Activated CD8-positive, alpha-beta memory T cell treated with anti-CD3 and anti-CD28 coated beads for 24 hours (primary cell): Measurements from ENCODE around the gene SULT2B1.
A peak's percentile ranks its signal among the peaks of the same experiment; 100 is the strongest.
"Not testable (repeated sequence)": the region's sequence is repeated elsewhere in the genome, so short reads cannot be mapped to it uniquely, and the experiment has no call there.

Experiments
- DNase-seq: peaks from one replicate; pipeline ENCODE4 v3.0.0-alpha.2; 2020

SULT2B1 gene

GRCh38 chr19:48624067-48624594, 72.2 kb downstream of the SULT2B1 start:
- DNase-seq: peak; percentile 98

- no peak for DNase-seq
Measured at GRCh38 chr19:48624791-48625723, 73.1 kb downstream of the SULT2B1 start.

DNA sequence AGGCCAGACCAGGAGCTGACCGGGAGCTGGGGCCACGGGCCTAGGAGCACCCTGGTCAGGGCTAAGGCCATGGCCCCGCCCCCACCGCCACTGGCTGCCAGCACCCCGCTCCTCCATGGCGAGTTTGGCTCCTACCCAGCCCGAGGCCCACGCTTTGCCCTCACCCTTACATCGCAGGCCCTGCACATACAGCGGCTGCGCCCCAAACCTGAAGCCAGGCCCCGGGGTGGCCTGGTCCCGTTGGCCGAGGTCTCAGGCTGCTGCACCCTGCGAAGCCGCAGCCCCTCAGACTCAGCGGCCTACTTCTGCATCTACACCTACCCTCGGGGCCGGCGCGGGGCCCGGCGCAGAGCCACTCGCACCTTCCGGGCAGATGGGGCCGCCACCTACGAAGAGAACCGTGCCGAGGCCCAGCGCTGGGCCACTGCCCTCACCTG, 73.9 kb downstream of the SULT2B1 start:
- DNase-seq: peak; percentile 50

DNA sequence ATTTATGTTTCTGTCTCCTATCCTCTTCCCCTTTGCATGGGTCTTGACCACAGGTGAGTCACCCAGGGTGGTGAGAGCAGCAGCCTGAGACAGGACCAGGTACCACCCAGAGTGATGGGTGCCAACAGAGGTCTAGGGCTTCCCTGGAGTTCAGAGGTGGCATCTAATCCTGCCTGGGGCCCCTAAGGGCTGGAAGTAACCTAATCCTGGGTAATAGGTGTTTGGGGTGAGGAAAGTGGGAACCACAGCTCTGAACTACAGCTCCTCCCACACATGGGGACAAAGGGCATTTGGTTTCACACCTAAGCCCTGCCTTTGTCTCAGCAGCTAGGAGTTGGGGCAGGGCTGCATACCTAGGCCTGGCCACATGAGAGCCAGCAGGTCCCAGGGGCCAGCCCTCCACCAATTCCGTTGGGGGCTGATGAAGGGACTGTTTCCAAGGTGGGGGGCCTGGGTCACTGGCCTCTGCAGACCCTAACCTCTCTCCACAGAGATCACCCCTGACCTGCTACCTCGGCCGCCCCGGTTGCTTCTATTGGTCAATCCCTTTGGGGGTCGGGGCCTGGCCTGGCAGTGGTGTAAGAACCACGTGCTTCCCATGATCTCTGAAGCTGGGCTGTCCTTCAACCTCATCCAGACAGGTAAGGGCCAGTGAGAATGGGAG, 75.4 kb downstream of the SULT2B1 start:
- DNase-seq: peak; percentile 68

- no peak for DNase-seq
Measured at GRCh38 chr19:48627865-48628314, 75.9 kb downstream of the SULT2B1 start.

DNA sequence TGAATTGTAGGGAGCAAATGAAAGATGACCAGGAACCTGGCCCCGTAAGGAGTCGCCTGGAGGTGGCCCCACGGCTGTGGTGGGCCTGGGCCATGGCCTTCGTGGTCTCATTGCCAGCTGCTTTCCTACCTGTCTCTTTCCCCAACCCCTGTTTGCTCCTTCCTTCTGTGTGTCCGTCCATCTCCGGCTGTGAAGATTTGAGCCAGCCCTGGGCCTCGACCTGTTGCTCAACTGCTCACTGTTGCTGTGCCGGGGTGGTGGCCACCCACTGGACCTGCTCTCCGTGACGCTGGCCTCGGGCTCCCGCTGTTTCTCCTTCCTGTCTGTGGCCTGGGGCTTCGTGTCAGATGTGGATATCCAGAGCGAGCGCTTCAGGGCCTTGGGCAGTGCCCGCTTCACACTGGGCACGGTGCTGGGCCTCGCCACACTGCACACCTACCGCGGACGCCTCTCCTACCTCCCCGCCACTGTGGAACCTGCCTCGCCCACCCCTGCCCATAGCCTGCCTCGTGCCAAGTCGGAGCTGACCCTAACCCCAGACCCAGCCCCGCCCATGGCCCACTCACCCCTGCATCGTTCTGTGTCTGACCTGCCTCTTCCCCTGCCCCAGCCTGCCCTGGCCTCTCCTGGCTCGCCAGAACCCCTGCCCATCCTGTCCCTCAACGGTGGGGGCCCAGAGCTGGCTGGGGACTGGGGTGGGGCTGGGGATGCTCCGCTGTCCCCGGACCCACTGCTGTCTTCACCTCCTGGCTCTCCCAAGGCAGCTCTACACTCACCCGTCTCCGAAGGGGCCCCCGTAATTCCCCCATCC, 76.7 kb downstream of the SULT2B1 start:
- DNase-seq: peak; percentile 53

DNA sequence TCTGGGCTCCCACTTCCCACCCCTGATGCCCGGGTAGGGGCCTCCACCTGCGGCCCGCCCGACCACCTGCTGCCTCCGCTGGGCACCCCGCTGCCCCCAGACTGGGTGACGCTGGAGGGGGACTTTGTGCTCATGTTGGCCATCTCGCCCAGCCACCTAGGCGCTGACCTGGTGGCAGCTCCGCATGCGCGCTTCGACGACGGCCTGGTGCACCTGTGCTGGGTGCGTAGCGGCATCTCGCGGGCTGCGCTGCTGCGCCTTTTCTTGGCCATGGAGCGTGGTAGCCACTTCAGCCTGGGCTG, 77.3 kb downstream of the SULT2B1 start:
- peak; percentile 55 for DNase-seq

GRCh38 chr19:48629599-48630295, 77.8 kb downstream of the SULT2B1 start:
- peak; percentile 67 for DNase-seq

GRCh38 chr19:48630296-48631063, 78.5 kb downstream of the SULT2B1 start:
- DNase-seq: no peak

DNA sequence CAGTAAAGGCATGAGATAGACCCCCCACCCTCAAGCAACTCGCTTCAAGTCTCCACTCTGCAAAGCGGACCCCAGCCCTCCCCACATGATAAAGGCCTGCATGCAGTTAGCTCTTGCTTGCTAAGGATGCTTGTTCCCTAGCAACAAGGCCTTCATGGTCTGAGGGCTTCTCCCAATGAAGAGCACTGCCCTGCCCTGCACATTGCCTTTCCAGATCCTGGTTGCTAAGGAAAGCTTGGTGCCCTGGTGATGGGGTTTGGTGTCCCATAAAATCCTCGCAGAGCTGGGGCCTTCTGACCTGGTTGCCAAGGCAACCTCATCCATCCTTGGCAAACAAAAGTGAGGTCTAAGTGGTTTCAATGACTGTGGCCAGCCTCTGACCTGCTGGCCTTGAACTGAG, 79.3 kb downstream of the SULT2B1 start:
- no peak for DNase-seq

GRCh38 chr19:48632286-48632685, 80.3 kb downstream of the SULT2B1 start:
- not testable (repeated sequence) for DNase-seq

- DNase-seq: no peak
Measured at GRCh38 chr19:48632692-48633147, 80.7 kb downstream of the SULT2B1 start.

DNA sequence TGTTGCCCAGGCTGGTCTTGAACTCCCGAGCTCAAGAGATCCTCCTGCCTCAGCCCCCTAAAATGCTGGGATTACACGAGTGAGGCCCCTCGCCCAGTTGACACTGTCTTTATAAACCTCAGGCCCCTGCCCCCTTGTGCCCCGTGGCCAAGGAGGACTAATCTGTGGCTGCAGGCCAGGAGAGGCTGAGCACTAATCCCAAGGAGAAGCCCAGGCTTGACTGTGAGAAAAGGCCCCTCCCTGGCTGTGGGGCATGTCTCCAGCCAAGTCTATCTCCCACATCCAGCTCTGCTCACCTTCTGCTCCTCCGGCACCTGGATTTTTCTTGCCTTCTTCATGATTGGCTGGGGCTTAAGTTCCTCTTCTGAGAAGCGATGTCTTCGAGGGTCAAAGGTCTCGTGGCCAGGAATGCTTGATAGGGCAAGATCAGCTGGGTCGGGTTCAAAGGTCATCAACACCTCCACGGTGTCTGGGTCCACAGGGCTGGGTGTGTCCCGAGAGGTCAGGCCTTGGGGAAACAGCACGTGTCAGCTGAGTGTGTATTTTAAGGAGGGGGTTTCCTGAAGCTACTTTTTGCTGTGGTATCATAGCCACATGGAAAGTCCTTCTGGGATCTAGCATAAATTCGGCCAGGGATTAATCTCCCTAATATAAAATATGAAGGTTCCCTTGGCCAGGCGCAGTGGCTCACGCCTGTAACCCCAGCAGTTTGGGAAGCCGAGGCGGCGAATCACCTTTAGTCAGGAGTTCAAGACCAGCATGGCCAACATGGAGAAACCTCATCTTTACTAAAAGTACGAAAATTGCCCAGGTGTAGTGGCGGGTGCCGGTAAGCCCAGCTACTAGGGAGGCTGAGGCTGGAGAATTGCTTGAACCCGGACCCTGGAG, 81.4 kb downstream of the SULT2B1 start:
- DNase-seq: no peak

DNA sequence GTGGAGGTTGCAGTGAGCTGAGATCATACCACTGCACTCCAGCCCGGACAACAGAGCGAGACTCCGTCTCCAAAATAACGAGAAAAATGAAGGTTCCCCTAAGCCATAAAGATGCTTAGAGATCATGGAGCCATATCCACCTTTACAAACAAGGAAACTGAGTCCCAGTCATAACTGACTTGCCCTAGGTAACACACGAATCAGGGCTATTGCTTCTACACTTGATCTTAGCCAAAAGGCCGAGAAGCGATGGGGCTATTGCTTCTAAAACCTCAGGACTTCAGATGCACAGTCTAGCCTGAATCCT, 82.0 kb downstream of the SULT2B1 start:
- no peak for DNase-seq

GRCh38 chr19:48634424-48635262, 82.7 kb downstream of the SULT2B1 start:
- peak; percentile 96 for DNase-seq

- peak; percentile 91 for DNase-seq
Measured at GRCh38 chr19:48635263-48635965, 83.4 kb downstream of the SULT2B1 start.

- DNase-seq: peak; percentile 70
Measured at GRCh38 chr19:48635966-48636858, 84.2 kb downstream of the SULT2B1 start.
